Activated T-helper 1 cell treated with Interleukin-2 at 50 U/mL for 16 hours (primary cell): ENCODE data around the gene ADAM19.
A peak's percentile ranks its signal among the peaks of the same experiment; 100 is the strongest.

ENCODE experiments used
- DNase-seq: peaks from one replicate; pipeline ENCODE4 v3.0.0-alpha.2; 2020; ENCODE audit warnings: low read depth

The ADAM19 gene

GRCh38 chr5:157541447-157542118 is 34.0 kb downstream of the ADAM19 start:
- DNase-seq = no peak

- peak; percentile 17 for DNase-seq
These were observed 34.7 kb downstream of the ADAM19 start for GRCh38 chr5:157540707-157541446.

GRCh38 chr5:157540124-157540523 is 35.5 kb downstream of the ADAM19 start:
- no peak for DNase-seq

- DNase-seq = no peak
These were observed 36.0 kb downstream of the ADAM19 start for GRCh38 chr5:157539503-157540022.

- no peak for DNase-seq
These were observed 37.3 kb downstream of the ADAM19 start for GRCh38 chr5:157538311-157538710.

- no peak for DNase-seq
These were observed 40.3 kb downstream of the ADAM19 start for GRCh38 chr5:157535042-157535865.

- no peak for DNase-seq
These were observed 42.5 kb downstream of the ADAM19 start for GRCh38 chr5:157533011-157533481.

GRCh38 chr5:157532022-157532421 is 43.6 kb downstream of the ADAM19 start:
- no peak for DNase-seq

GRCh38 chr5:157530226-157530972 is 45.2 kb downstream of the ADAM19 start:
- no peak for DNase-seq

GRCh38 chr5:157529002-157529401 is 46.6 kb downstream of the ADAM19 start:
- no peak for DNase-seq

GRCh38 chr5:157528036-157528632 is 47.4 kb downstream of the ADAM19 start:
- DNase-seq = no peak

- no peak for DNase-seq
These were observed 50.7 kb downstream of the ADAM19 start for GRCh38 chr5:157524887-157525286.

- no peak for DNase-seq
These were observed 51.6 kb downstream of the ADAM19 start for GRCh38 chr5:157523976-157524375.

GRCh38 chr5:157521704-157522029 is 53.9 kb downstream of the ADAM19 start:
- no peak for DNase-seq

GRCh38 chr5:157520911-157521703 is 54.5 kb downstream of the ADAM19 start:
- DNase-seq = no peak

GRCh38 chr5:157519579-157520253 is 55.9 kb downstream of the ADAM19 start:
- no peak for DNase-seq

- DNase-seq = no peak
These were observed 56.6 kb downstream of the ADAM19 start for GRCh38 chr5:157518963-157519362.

- no peak for DNase-seq
These were observed 58.8 kb downstream of the ADAM19 start for GRCh38 chr5:157516626-157517325.

GRCh38 chr5:157516006-157516405 is 59.6 kb downstream of the ADAM19 start:
- DNase-seq = no peak
